Measurements from ENCODE around the gene UGT2A2.

Gene UGT2A2

DNA sequence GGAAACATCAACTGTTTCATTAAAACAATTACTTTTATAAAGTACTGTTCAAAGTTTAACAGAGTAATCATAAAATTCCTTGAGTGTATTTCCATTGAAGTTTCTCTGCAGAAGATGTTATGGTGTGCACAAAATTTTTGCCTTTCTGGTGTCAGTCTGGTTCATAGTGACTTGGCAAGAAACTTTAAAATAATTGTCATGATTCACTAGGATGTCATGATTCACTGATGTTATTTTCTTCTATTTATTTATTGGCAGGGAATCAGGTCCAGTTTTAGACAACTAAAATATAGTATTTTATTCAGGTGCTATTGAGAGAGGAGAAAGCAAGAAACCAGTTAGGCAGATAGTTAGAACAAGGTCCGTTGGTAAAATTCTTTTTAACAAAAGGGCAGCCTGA is 9.8 kb upstream of the UGT2A2 start:
- DNase-seq (ENCODE audit: insufficient read length, low spot score) (no peak), FAIRE-seq (no peak)
- TF ChIP-seq POLR2AphosphoS5 (IDR thresholded peaks at IDR 0.05; ENCODE audit: low read depth, low read length): no peak
- no peak for TF ChIP-seq POU2F2 (IDR thresholded peaks at IDR 0.05; ENCODE audit: low read depth, low read length)
- no peak for TF ChIP-seq PAX5 (IDR thresholded peaks at IDR 0.05; ENCODE audit: insufficient read depth, low read length, severe bottlenecking)
- TF ChIP-seq TAF1 (IDR thresholded peaks at IDR 0.05; ENCODE audit: low read depth, low read length): no peak
- TF ChIP-seq POLR2A (IDR thresholded peaks at IDR 0.05; ENCODE audit: low read depth, low read length): no peak

- no peak for TF ChIP-seq POLR2A (IDR thresholded peaks at IDR 0.05; ENCODE audit: low read depth, low read length)
- no peak for FAIRE-seq
- DNase-seq (ENCODE audit: insufficient read length, low spot score): no peak
These were observed 3.5 kb upstream of the UGT2A2 start for GRCh38 chr4:69642961-69643360.

DNA sequence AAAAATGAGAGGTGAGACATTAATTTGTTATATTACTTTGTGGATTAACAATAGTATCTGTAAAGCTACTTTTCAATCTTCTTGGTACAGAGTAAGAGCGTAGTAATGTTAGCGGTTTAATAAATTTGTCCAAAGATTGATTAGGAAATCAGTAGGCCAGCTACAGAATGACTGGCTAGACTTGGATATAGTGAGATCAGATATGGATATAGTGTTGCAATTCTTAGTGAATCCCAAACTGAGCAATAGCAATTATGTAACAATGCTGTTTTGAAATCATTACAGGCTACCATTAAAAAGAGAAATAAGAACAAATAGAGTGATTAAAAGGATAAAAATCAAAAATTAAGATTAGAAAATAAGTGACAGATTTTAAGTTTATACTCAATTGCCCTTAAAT is 847 bp upstream of the UGT2A2 start:
- TF ChIP-seq POLR2A (IDR thresholded peaks at IDR 0.05; ENCODE audit: low read depth, low read length): no peak
- no peak for TF ChIP-seq POLR2AphosphoS5 (IDR thresholded peaks at IDR 0.05; ENCODE audit: low read depth, low read length)
- TF ChIP-seq TAF1 (IDR thresholded peaks at IDR 0.05; ENCODE audit: low read depth, low read length): no peak
- no peak for TF ChIP-seq SPI1 (IDR thresholded peaks at IDR 0.05; ENCODE audit: low read depth, low read length)
- TF ChIP-seq POU2F2 (IDR thresholded peaks at IDR 0.05; ENCODE audit: low read depth, low read length): no peak
- no peak for TF ChIP-seq PAX5 (IDR thresholded peaks at IDR 0.05; ENCODE audit: insufficient read depth, low read length, severe bottlenecking)
- FAIRE-seq (no peak), DNase-seq (ENCODE audit: insufficient read length, low spot score) (no peak)

DNA sequence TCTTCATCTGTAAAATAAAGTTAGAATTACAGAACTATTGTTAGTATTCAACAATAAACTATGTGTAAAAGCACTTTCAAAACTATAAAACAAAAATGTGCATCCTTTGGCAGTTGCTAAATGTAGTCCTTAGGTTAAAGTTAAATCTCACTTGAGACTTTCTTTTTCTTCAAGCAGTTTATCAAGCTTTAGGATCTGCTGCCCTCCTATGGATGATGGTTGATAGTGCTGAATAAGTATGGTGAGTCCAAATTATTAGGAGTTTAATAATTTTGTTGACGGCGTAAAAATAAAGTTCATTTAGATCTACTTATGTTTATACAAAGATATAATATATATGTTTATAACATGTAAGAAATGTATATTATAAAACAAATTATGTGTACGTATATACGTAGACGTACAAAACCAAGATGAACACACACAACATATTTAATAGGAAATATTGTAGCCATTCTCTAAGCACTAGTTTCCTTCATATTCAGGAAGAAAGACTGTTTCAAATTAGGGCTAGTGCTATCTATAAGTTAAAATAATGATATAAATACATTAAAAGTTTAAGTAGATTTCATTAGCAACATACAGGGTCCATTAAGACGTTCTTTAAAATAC is 22.3 kb downstream of the UGT2A2 start:
- FAIRE-seq (no peak), DNase-seq (ENCODE audit: insufficient read length, low spot score) (no peak)
- no peak for TF ChIP-seq POU2F2 (IDR thresholded peaks at IDR 0.05; ENCODE audit: low read depth, low read length)
- TF ChIP-seq POLR2AphosphoS5 (IDR thresholded peaks at IDR 0.05; ENCODE audit: low read depth, low read length): no peak
- no peak for TF ChIP-seq SPI1 (IDR thresholded peaks at IDR 0.05; ENCODE audit: low read depth, low read length)
- no peak for TF ChIP-seq POLR2A (IDR thresholded peaks at IDR 0.05; ENCODE audit: low read depth, low read length)
- TF ChIP-seq TAF1 (IDR thresholded peaks at IDR 0.05; ENCODE audit: low read depth, low read length): no peak
- no peak for TF ChIP-seq PAX5 (IDR thresholded peaks at IDR 0.05; ENCODE audit: insufficient read depth, low read length, severe bottlenecking)

- DNase-seq (ENCODE audit: insufficient read length, low spot score) (no peak), FAIRE-seq (no peak)
- 0 out of 2 replicates have a peak, but pooled peaks have one; percentile 17 for TF ChIP-seq SPI1 (IDR thresholded peaks at IDR 0.05; ENCODE audit: low read depth, low read length)
- TF ChIP-seq PAX5 (IDR thresholded peaks at IDR 0.05; ENCODE audit: insufficient read depth, low read length, severe bottlenecking): no peak
These were observed 29.0 kb downstream of the UGT2A2 start for GRCh38 chr4:69610484-69610883.

GRCh38 chr4:69601065-69601464 is 38.4 kb downstream of the UGT2A2 start:
- no peak for FAIRE-seq

DNA sequence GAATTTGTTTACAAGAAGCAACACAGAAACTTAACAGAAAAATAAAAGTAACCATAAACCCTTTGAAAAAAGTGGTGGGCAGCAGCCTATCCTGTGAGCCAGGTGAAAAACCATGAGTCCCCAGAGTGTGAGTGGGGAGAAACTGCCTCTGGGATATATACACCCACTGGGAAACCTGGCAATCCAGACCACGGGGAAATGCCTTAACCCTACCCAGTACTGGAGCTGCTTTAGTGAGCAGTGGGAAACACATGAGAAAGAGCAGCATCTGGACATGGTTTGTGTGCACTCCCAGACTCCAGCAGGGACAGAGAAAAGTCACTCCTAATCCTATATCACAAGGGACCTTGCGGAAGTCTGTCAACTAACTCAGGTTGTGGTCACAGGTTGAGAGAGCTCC is 39.4 kb downstream of the UGT2A2 start:
- no peak for TF ChIP-seq POLR2A (IDR thresholded peaks at IDR 0.05; ENCODE audit: low read depth, low read length)
- no peak for TF ChIP-seq SPI1 (IDR thresholded peaks at IDR 0.05; ENCODE audit: low read depth, low read length)
- no peak for TF ChIP-seq POU2F2 (IDR thresholded peaks at IDR 0.05; ENCODE audit: low read depth, low read length)
- no peak for TF ChIP-seq POLR2AphosphoS5 (IDR thresholded peaks at IDR 0.05; ENCODE audit: low read depth, low read length)
- no peak for TF ChIP-seq TAF1 (IDR thresholded peaks at IDR 0.05; ENCODE audit: low read depth, low read length)
- no peak for TF ChIP-seq PAX5 (IDR thresholded peaks at IDR 0.05; ENCODE audit: insufficient read depth, low read length, severe bottlenecking)
- FAIRE-seq (no peak), DNase-seq (ENCODE audit: insufficient read length, low spot score) (no peak)

More at GRCh38 chr4:69601065-69601464, 38.4 kb downstream of the UGT2A2 start:
- DNase-seq (ENCODE audit: insufficient read length, low spot score): no peak
- TF ChIP-seq SPI1 (IDR thresholded peaks at IDR 0.05; ENCODE audit: low read depth, low read length): no peak
- no peak for TF ChIP-seq POLR2A (IDR thresholded peaks at IDR 0.05; ENCODE audit: low read depth, low read length)
- TF ChIP-seq PAX5 (IDR thresholded peaks at IDR 0.05; ENCODE audit: insufficient read depth, low read length, severe bottlenecking): no peak
- TF ChIP-seq POU2F2 (IDR thresholded peaks at IDR 0.05; ENCODE audit: low read depth, low read length): no peak
- no peak for TF ChIP-seq POLR2AphosphoS5 (IDR thresholded peaks at IDR 0.05; ENCODE audit: low read depth, low read length)
- no peak for TF ChIP-seq TAF1 (IDR thresholded peaks at IDR 0.05; ENCODE audit: low read depth, low read length)

DNA sequence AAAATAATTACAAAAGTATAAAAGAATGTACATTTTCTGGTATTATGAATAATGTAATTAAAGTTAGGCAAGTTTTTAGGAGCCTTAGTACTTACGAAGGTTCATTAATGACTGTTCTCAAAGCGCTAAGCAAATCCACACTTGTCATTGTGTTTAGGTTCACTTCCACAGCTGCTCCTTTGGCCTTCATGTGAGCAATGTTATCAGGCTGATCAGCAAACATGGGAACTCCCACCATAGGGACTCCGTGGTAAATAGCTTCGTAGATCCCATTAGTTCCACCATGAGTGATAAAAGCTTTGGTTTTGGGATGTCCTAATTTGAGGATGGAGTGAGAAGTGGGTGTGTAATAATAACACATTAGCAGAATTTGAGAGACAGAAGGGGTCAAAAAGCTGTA is 45.1 kb downstream of the UGT2A2 start:
- no peak for TF ChIP-seq POLR2AphosphoS5 (IDR thresholded peaks at IDR 0.05; ENCODE audit: low read depth, low read length)
- no peak for TF ChIP-seq TAF1 (IDR thresholded peaks at IDR 0.05; ENCODE audit: low read depth, low read length)
- no peak for TF ChIP-seq POU2F2 (IDR thresholded peaks at IDR 0.05; ENCODE audit: low read depth, low read length)
- TF ChIP-seq POLR2A (IDR thresholded peaks at IDR 0.05; ENCODE audit: low read depth, low read length): no peak
- TF ChIP-seq SPI1 (IDR thresholded peaks at IDR 0.05; ENCODE audit: low read depth, low read length): no peak
- TF ChIP-seq PAX5 (IDR thresholded peaks at IDR 0.05; ENCODE audit: insufficient read depth, low read length, severe bottlenecking): no peak
- no peak for DNase-seq (ENCODE audit: insufficient read length, low spot score)
- no peak for FAIRE-seq

DNA sequence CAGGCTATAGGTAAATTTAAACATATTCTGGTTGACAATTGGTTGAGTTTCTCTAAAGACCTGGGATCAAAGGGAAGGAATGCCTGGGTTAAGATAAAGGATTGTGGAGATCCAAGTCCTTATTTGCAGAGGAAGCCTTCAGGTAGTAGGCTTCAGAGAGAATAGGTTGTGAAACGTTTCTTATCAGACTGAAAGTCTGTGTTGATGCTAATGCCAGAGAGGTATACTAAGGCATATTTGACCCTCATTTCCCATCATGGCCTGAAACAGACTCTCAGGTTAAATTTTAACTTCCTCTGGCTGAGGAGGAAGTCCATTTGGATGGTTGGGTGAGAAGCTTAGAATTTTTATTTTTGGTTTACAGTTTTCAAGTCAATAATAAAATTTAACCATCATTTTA is 48.1 kb downstream of the UGT2A2 start:
- no peak for FAIRE-seq
- TF ChIP-seq POLR2AphosphoS5 (IDR thresholded peaks at IDR 0.05; ENCODE audit: low read depth, low read length): no peak
- no peak for TF ChIP-seq POLR2A (IDR thresholded peaks at IDR 0.05; ENCODE audit: low read depth, low read length)
- TF ChIP-seq POU2F2 (IDR thresholded peaks at IDR 0.05; ENCODE audit: low read depth, low read length): no peak
- no peak for TF ChIP-seq SPI1 (IDR thresholded peaks at IDR 0.05; ENCODE audit: low read depth, low read length)
- TF ChIP-seq PAX5 (IDR thresholded peaks at IDR 0.05; ENCODE audit: insufficient read depth, low read length, severe bottlenecking): no peak
- no peak for TF ChIP-seq TAF1 (IDR thresholded peaks at IDR 0.05; ENCODE audit: low read depth, low read length)

DNA sequence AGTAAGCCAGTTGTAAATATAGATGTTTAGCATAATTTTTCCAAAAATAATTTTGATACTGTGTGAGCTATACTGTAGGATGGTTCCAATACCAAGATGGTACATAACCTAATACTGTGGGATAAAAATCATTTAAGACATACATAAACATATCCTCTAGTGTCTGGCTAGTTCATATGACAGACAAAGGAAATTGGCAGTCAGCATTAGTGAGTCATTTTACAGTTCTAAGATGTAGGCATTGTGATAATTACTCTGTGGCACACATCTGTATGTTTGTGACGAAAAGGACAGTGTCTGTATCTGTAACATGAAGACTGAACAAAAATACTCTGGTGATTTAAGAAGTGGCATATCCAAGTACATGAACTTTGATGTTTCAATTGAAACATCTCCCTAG is 49.6 kb downstream of the UGT2A2 start:
- DNase-seq (ENCODE audit: insufficient read length, low spot score) (no peak), FAIRE-seq (no peak)
- TF ChIP-seq POU2F2 (IDR thresholded peaks at IDR 0.05; ENCODE audit: low read depth, low read length): no peak
- no peak for TF ChIP-seq TAF1 (IDR thresholded peaks at IDR 0.05; ENCODE audit: low read depth, low read length)
- TF ChIP-seq PAX5 (IDR thresholded peaks at IDR 0.05; ENCODE audit: insufficient read depth, low read length, severe bottlenecking): no peak
- TF ChIP-seq POLR2A (IDR thresholded peaks at IDR 0.05; ENCODE audit: low read depth, low read length): no peak
- TF ChIP-seq SPI1 (IDR thresholded peaks at IDR 0.05; ENCODE audit: low read depth, low read length): no peak
- TF ChIP-seq POLR2AphosphoS5 (IDR thresholded peaks at IDR 0.05; ENCODE audit: low read depth, low read length): no peak

More for the DNA sequence above, 48.1 kb downstream of the UGT2A2 start:
- no peak for DNase-seq (ENCODE audit: insufficient read length, low spot score)
